GM19193 (cell line): ENCODE data around the gene CASP9.

Source experiments
- POLR2A ChIP-seq: IDR thresholded peaks from 4 replicates; pipeline ENCODE4 v1.6.1; 2011; ENCODE audit not compliant: insufficient read depth, insufficient read length; ENCODE audit errors: extremely low read depth

CASP9 gene

DNA sequence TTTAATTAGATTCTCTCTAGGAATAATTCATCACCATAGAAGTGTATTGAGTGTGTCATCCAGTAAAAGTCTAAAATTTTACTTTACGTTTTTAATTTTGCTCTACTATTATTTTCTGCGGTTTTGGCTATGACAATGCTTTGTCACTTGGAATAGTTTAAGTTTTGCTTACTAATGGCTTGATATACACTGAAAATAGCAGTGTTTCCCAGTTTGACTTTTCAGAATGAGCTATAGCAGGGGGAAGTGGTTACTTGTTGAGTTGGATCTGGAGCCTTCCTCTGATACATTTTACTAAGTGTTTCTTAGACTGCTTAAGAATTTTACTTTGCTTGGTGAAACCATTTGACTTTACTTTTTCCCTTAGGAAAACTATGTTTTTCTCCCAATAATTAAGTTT, 7.7 kb upstream of the CASP9 start:
- no peak for TF ChIP-seq POLR2A

- TF ChIP-seq POLR2A: no peak
These were observed 7.0 kb upstream of the CASP9 start for GRCh38 chr1:15531003-15531402.

GRCh38 chr1:15526490-15527339, 2.7 kb upstream of the CASP9 start, which contains the start of gene DNAJC16:
DNAJC16 (plus strand) TSS chr1:15526848; CDS start chr1:15529106, 2,258 bp downstream.
- TF ChIP-seq POLR2A: peak; percentile 71

GRCh38 chr1:15526021-15526489, 2.0 kb upstream of the CASP9 start:
- no peak for TF ChIP-seq POLR2A

GRCh38 chr1:15525050-15526020, 1.3 kb upstream of the CASP9 start:
- peak; percentile 31 for TF ChIP-seq POLR2A

DNA sequence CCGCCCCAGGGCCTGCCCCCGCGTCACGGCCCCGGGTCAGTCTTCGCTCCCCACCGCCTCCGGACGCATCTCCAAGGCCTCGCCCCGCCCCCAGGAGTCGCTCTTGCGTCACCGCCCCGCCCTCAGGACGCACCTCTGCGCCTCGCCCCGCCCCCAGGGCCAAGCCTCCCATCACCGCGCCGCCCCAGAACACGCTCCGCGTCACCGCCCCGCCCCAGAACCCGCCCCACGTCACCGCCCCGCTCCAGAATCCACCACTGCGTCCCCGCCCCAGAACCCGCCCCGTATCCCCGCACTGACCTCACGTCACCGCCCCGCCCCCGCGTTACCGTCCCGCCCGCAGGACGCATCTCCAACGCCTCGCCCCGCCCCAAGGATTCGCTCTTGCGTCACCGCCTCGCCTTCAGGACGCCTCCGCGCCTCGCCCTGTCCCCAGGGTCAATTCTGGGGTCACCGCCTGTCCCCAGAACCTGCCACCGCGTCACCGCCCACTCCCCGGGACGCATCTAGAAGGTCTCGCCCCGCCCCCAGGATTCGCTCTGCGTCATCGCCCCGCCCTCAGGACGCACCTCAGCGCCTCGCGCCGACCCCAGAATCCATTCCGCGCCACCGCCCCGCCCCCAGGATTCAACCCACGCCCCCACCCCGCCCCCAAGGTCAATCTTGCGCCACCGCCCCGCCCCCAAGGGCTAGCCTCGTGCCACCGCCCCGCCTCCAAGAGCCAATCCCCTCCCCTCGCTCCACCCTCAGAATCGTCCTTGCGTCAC, 451 bp upstream of the CASP9 start:
- no peak for TF ChIP-seq POLR2A

GRCh38 chr1:15523104-15524020, 653 bp downstream of the CASP9 start:
- no peak for TF ChIP-seq POLR2A

DNA sequence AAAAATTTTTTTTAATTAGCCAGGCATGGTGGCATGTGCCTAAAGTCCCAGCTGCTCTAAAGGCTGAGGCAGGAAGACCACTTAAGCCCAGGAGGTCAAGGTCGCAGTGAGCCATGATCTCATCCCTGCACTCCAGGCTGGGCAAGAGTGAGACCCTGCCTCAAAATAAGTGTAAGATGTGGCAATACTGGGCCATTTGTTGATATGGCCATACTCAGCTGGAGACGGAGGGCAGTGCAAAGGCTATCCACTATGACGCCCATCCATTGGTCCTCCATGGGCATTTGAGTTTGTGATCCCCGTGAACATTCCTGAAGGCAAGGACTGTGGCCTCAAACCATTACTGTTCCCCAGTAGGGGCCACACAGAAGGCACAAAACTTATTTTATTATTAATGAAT, 1.5 kb downstream of the CASP9 start:
- TF ChIP-seq POLR2A: no peak

DNA sequence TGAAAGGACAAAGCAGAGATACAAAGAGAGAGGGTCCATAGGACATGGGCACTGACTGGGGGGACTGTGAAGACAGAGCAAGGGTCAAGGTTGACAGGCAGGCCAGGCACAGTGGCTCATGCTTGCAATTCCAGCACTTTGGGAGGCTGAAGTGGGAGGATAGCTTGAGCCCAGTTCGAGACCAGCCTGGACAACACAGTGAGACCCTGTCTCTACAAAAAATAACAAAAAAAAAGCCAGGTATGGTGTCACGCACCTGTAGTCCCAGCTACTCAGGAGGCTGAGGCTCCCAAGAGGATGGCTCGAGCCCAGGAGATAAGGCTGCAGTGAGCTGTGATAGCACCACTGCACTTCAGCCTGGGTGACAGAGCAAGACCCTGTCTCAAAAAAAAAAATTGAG, 4.4 kb downstream of the CASP9 start:
- TF ChIP-seq POLR2A: no peak

- TF ChIP-seq POLR2A: no peak
These were observed 8.9 kb downstream of the CASP9 start for GRCh38 chr1:15515022-15515663.

DNA sequence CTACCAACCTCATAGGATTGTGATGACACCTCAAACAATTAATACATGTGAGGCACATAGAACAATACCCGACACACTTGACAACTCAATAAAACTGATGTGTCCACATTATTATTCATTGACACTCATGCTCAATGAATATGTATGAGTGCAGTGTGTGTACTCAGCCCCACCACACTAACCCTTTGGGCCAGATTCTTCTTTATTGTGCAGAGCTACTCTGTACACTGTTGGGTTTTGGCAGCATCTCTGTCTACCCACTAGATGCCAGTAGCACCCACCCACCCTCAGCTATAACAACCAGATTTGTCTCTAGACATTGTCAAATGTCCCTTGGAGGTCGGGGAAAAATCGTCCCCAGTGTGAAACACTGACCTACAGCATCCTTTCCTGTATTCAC, 10.1 kb downstream of the CASP9 start:
- no peak for TF ChIP-seq POLR2A

- TF ChIP-seq POLR2A: no peak
These were observed 10.8 kb downstream of the CASP9 start for GRCh38 chr1:15513192-15513591.
